ENCODE measurements around the gene CHST15. TPM values are rescaled to one million over a fixed set of nuclear protein-coding genes. Genes with fewer than 3 reads are reported as not detected.
"Not testable (repeated sequence)": the region's sequence is repeated elsewhere in the genome, so short reads cannot be mapped to it uniquely, and the experiment has no call there.

The CHST15 gene
- total RNA-seq, 1 experiment from 2014 or later: not detected

- DNase-seq (ENCODE audit: low spot score): no peak
Observed at GRCh38 chr10:124099604-124100003, 6.2 kb upstream of the CHST15 start.

- no peak for DNase-seq (ENCODE audit: low spot score)
Observed at GRCh38 chr10:124098575-124098974, 5.2 kb upstream of the CHST15 start.

GRCh38 chr10:124097883-124098282, 4.5 kb upstream of the CHST15 start:
- DNase-seq (ENCODE audit: low spot score): no peak

GRCh38 chr10:124096494-124096893, 3.1 kb upstream of the CHST15 start:
- no peak for DNase-seq (ENCODE audit: low spot score)

GRCh38 chr10:124095801-124096200, 2.4 kb upstream of the CHST15 start:
- not testable (repeated sequence) for DNase-seq (ENCODE audit: low spot score)

- no peak for DNase-seq (ENCODE audit: low spot score)
Observed at GRCh38 chr10:124095096-124095495, 1.7 kb upstream of the CHST15 start.

- no peak for DNase-seq (ENCODE audit: low spot score)
Observed at GRCh38 chr10:124094419-124094785, 1.0 kb upstream of the CHST15 start.

GRCh38 chr10:124093774-124094418, 498 bp upstream of the CHST15 start:
- DNase-seq (ENCODE audit: low spot score): not testable (repeated sequence)

- no peak for DNase-seq (ENCODE audit: low spot score)
Observed at GRCh38 chr10:124092250-124092859, 1.0 kb downstream of the CHST15 start.

- no peak for DNase-seq (ENCODE audit: low spot score)
Observed at GRCh38 chr10:124091646-124092249, 1.6 kb downstream of the CHST15 start.

- DNase-seq (ENCODE audit: low spot score): peak; percentile 16
Observed at GRCh38 chr10:124090601-124091209, 2.7 kb downstream of the CHST15 start.

GRCh38 chr10:124089859-124090258, 3.5 kb downstream of the CHST15 start:
- no peak for DNase-seq (ENCODE audit: low spot score)

GRCh38 chr10:124088915-124089314, 4.5 kb downstream of the CHST15 start:
- no peak for DNase-seq (ENCODE audit: low spot score)

- DNase-seq (ENCODE audit: low spot score): peak; percentile 14
Observed at GRCh38 chr10:124087672-124088634, 5.4 kb downstream of the CHST15 start.

GRCh38 chr10:124086787-124087671, 6.4 kb downstream of the CHST15 start:
- no peak for DNase-seq (ENCODE audit: low spot score)

- DNase-seq (ENCODE audit: low spot score): no peak
Observed at GRCh38 chr10:124086097-124086710, 7.2 kb downstream of the CHST15 start.

GRCh38 chr10:124085680-124086079, 7.7 kb downstream of the CHST15 start:
- DNase-seq (ENCODE audit: low spot score): no peak

GRCh38 chr10:124084708-124085107, 8.7 kb downstream of the CHST15 start:
- DNase-seq (ENCODE audit: low spot score): no peak

- no peak for DNase-seq (ENCODE audit: low spot score)
Observed at GRCh38 chr10:124083740-124084397, 9.5 kb downstream of the CHST15 start.
